Measurements from ENCODE around the gene INO80. TPM values are rescaled to one million over a fixed set of nuclear protein-coding genes. Genes with fewer than 3 reads are reported as not detected.

Gene INO80
- total RNA-seq, 1 experiment from 2014 or later: 15.3 TPM

DNA sequence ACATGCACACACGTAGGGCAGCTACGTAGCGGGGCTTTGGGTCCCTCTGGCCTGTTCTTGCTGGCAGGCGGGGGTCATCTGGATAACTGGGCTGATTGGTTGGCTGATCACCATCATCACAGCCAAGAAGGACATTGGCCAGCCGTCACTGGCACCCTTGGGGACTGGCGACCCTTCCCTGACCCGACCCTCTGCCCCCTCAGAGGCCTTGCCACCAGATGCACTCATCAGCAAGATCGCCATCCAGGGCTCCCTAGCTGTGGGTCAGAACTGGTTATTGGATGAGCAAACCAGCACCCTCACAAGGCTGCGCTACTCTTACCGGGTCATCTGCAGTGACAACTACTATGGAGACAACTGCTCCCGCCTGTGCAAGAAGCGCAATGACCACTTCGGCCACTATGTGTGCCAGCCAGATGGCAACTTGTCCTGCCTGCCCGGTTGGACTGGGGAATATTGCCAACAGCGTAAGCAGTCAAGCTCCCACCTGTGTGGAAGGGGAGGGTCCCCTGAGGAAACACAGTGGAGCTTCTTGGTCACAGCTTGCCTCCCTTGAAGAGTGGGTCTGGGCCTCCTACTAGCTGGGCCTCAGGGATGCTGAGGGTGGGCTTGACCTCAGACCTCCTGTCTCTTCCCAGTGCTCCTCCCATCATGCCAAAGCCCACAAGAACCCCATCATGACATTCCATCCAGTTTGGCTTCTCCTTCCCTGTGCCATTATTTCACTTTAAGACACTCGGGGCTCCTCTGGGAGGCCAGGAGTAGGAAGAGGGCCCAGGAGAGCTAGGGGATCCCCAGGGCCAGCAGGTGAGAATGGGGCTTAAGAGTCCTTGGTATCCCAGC is 184.6 kb downstream of the INO80 start:
- peaks cover 8% of the 10 kb centered on the region for H3K36me3 Mint-ChIP-seq (ENCODE audit: insufficient read depth, unreplicated experiment)
- CTCF ChIA-PET: interaction anchor here (1.0 to 1.1 kb wide), 2 partner anchors 10 to 88 kb away, joined by 3 to 6 read pairs; no protein-coding TSS in a partner anchor
- no peaks in the 10 kb centered on the region for H3K9me3 Mint-ChIP-seq (ENCODE audit: low read depth, unreplicated experiment)
- no peak overlapping the region for H3K27ac Mint-ChIP-seq (ENCODE audit: unreplicated experiment)
- H3K4me1 Mint-ChIP-seq (ENCODE audit: low read depth, unreplicated experiment): peaks cover 27% of the 10 kb centered on the region
- peak overlapping the region; percentile 66 for H3K4me3 Mint-ChIP-seq (ENCODE audit: low read depth, unreplicated experiment)
- TF ChIP-seq, protein P1, sequence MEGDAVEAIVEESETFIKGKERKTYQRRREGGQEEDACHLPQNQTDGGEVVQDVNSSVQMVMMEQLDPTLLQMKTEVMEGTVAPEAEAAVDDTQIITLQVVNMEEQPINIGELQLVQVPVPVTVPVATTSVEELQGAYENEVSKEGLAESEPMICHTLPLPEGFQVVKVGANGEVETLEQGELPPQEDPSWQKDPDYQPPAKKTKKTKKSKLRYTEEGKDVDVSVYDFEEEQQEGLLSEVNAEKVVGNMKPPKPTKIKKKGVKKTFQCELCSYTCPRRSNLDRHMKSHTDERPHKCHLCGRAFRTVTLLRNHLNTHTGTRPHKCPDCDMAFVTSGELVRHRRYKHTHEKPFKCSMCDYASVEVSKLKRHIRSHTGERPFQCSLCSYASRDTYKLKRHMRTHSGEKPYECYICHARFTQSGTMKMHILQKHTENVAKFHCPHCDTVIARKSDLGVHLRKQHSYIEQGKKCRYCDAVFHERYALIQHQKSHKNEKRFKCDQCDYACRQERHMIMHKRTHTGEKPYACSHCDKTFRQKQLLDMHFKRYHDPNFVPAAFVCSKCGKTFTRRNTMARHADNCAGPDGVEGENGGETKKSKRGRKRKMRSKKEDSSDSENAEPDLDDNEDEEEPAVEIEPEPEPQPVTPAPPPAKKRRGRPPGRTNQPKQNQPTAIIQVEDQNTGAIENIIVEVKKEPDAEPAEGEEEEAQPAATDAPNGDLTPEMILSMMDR (IDR thresholded peaks at IDR 0.05; ENCODE audit: unreplicated experiment): no peak
- intact Hi-C loops (cut with micrococcal nuclease; ENCODE audit: unreplicated experiment): no loop called here
- no peak for DNase-seq
- H3K27me3 Mint-ChIP-seq (ENCODE audit: unreplicated experiment): peaks cover 35% of the 10 kb centered on the region
- no TSS peak for BruUV-seq (replicated peaks)

DNA sequence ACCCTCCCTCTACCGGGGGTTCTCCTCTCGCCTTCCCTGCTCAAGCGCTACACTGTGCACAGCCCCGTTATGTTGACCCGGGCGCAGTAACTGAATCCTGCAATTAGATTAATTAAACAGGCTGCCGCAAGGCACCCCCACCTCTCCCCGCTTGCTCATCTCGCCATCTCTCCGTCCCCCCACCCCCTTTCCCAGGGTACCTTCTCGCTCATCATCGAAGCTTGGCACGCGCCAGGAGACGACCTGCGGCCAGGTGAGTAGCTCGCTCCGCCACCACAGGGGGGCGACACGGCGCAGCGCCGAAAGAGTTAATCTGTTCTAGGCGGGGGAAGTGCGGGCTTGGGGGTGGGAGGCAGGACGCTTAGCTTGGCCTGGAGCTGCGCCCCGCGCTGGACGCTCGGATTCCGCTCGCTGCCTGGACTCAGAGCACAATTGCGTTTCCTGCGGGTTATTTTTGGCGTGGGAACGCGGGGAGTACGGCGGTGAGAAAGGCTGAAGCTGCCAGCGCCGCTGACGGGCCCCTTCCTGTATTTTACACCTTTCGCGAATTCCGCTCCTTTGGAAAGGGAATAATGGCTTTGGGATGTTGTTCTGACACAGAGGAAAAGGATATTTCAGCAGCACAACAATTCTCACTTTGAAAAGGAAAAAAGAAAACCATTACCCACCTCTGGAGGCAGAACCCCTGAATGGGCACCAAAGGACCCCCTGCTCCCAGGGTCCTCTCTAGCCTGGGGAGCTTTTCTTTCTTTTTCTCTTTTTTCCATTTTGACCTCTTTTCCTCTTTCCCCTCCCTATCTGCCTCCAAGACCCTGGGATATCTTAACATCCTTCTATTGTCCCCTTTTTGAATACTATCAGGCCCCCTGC is 185.4 kb downstream of the INO80 start:
- Mint-ChIP-seq H3K36me3 (ENCODE audit: insufficient read depth, unreplicated experiment) (peaks cover 8% of the 10 kb centered on the region), H3K9me3 (ENCODE audit: low read depth, unreplicated experiment) (no peaks in the 10 kb centered on the region), H3K4me1 (ENCODE audit: low read depth, unreplicated experiment) (peaks cover 27% of the 10 kb centered on the region), H3K27ac (ENCODE audit: unreplicated experiment) (no peak overlapping the region), H3K4me3 (ENCODE audit: low read depth, unreplicated experiment) (peak overlapping the region; percentile 66), H3K27me3 (ENCODE audit: unreplicated experiment) (peaks cover 36% of the 10 kb centered on the region)
- TF ChIP-seq, protein P1 (IDR thresholded peaks at IDR 0.05; ENCODE audit: unreplicated experiment): no peak
- CTCF ChIA-PET: interaction anchor here (0.6 to 1.5 kb wide), 8 partner anchors 11 to 251 kb away, joined by 3 to 8 read pairs (median 4); partner anchors contain the start of gene CHAC1
- DNase-seq: peak; percentile 47
- no TSS peak for BruUV-seq (replicated peaks)
- intact Hi-C loops (cut with micrococcal nuclease; ENCODE audit: unreplicated experiment): no loop called here

DNA sequence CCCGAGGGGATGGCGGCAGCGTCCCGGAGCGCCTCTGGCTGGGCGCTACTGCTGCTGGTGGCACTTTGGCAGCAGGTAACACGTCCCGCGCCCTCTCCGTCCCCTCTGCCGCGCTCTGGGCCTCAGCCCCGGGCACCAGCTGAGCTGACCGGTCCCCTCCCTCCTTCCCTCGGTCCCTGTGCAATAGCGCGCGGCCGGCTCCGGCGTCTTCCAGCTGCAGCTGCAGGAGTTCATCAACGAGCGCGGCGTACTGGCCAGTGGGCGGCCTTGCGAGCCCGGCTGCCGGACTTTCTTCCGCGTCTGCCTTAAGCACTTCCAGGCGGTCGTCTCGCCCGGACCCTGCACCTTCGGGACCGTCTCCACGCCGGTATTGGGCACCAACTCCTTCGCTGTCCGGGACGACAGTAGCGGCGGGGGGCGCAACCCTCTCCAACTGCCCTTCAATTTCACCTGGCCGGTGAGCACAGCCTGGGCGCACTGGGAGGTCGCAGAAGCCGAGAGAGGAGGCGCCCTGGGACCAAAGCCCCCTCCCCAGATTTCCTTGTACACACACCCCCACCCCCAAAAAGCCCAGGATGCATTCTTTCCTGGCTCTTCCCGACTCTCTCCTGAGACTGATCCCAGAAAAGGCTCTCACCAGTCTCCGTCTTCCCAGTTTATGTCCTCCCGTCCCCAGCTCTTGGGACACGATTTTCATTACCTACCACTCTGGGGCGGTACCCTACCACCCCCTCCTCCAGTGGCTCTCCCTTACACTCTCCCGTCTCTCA is 186.2 kb downstream of the INO80 start:
- H3K27ac Mint-ChIP-seq (ENCODE audit: unreplicated experiment): no peak overlapping the region
- peak overlapping the region; percentile 66 for H3K4me3 Mint-ChIP-seq (ENCODE audit: low read depth, unreplicated experiment)
- peaks cover 27% of the 10 kb centered on the region for H3K4me1 Mint-ChIP-seq (ENCODE audit: low read depth, unreplicated experiment)
- no TSS peak for BruUV-seq (replicated peaks)
- TF ChIP-seq, protein P1 (IDR thresholded peaks at IDR 0.05; ENCODE audit: unreplicated experiment): no peak
- CTCF ChIA-PET: interaction anchor here (0.6 to 1.5 kb wide), 5 partner anchors 11 to 39 kb away, joined by 4 to 8 read pairs (median 5); partner anchors contain the start of gene CHAC1
- peaks cover 38% of the 10 kb centered on the region for H3K27me3 Mint-ChIP-seq (ENCODE audit: unreplicated experiment)
- DNase-seq: no peak
- peaks cover 8% of the 10 kb centered on the region for H3K36me3 Mint-ChIP-seq (ENCODE audit: insufficient read depth, unreplicated experiment)
- H3K9me3 Mint-ChIP-seq (ENCODE audit: low read depth, unreplicated experiment): no peaks in the 10 kb centered on the region
- intact Hi-C loops (cut with micrococcal nuclease; ENCODE audit: unreplicated experiment): no loop called here

Other genes with a start within 250 kb of the INO80 start
- gene RHOV, start 242.0 kb downstream of the INO80 start, total RNA-seq (2022): 4.2 and 4.9 TPM in 2 replicates
- 14.3 and 16.6 TPM in 2 replicates for gene VPS18, start 221.8 kb downstream of the INO80 start, total RNA-seq (2022)
- gene DLL4, start 186.9 kb downstream of the INO80 start, total RNA-seq (2022): not detected in 2 replicates
- gene CHAC1, start 162.8 kb downstream of the INO80 start, total RNA-seq (2022): 5.0 and 5.2 TPM in 2 replicates
- not detected in 2 replicates for gene EXD1, start 114.5 kb upstream of the INO80 start, total RNA-seq (2022)
- gene CHP1, start 115.0 kb upstream of the INO80 start, total RNA-seq (2022): 67.1 and 67.7 TPM in 2 replicates
- 8.0 and 8.5 TPM in 2 replicates for gene OIP5, start 216.3 kb upstream of the INO80 start, total RNA-seq (2022)
- gene NUSAP1, start 216.6 kb upstream of the INO80 start, total RNA-seq (2022): 70.9 and 88.0 TPM in 2 replicates